ENCODE data around the gene PHKG1. TPM values are rescaled to one million over a fixed set of nuclear protein-coding genes. Genes with fewer than 3 reads are reported as not detected.
A peak's percentile ranks its signal among the peaks of the same experiment; 100 is the strongest.
"Not testable (repeated sequence)": the region's sequence is repeated elsewhere in the genome, so short reads cannot be mapped to it uniquely, and the experiment has no call there.

The PHKG1 gene
- total RNA-seq (2014; rRNA removed; shearing (Covaris generic)), result 0.12 TPM in 1 of 2 replicates, not detected in the other

- peak; percentile 80 for DNase-seq (ENCODE audit: low read depth)
Observed at GRCh38 chr7:56092789-56093531, at the start of gene PHKG1. PHKG1 (minus strand) TSS chr7:56092952; CDS start chr7:56088941, 4,011 bp downstream.

GRCh38 chr7:56131062-56131461 lies 38.3 kb upstream of the PHKG1 start:
- not testable (repeated sequence) for DNase-seq (ENCODE audit: low read depth)

DNA sequence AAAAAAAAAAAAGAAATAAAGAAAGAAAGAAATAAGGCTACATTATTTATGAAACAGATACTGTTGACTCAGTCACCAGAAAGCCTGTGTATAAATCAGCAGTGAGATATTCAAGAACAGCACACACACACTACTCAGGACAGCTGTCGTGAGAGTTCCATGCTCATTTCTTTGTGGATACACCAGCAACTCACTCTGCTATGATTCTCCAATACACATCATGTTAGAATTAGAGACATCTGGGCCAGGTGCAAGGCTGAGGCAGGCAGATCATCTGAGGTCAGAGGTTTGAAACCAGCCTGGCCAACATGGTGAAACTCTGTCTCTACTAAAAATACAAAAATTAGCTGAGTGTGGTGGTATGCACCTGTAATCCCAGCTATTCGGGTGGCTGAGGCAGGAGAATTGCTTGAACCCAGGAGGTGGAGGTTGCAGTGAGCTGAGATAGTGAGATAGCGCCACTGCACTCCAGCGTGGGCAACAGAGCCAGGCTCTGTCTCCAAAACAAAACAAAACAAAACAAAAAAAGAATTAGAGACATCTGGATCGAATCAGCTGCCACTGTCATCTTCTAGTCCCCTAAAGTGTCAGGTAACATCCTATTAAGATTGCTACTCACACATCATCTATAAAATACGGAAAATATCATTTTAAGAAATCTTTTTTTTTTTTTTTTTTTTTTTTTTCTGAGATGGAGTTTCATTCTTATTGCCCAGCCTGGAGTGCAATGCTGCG lies 34.7 kb upstream of the PHKG1 start:
- DNase-seq (ENCODE audit: low read depth), result no peak

- DNase-seq (ENCODE audit: low read depth), result peak; percentile 11
Observed at GRCh38 chr7:56125831-56126230, 33.1 kb upstream of the PHKG1 start.

GRCh38 chr7:56124981-56125380 lies 32.2 kb upstream of the PHKG1 start:
- DNase-seq (ENCODE audit: low read depth), result no peak

- DNase-seq (ENCODE audit: low read depth), result no peak
Observed at GRCh38 chr7:56121440-56121839, 28.7 kb upstream of the PHKG1 start.

DNA sequence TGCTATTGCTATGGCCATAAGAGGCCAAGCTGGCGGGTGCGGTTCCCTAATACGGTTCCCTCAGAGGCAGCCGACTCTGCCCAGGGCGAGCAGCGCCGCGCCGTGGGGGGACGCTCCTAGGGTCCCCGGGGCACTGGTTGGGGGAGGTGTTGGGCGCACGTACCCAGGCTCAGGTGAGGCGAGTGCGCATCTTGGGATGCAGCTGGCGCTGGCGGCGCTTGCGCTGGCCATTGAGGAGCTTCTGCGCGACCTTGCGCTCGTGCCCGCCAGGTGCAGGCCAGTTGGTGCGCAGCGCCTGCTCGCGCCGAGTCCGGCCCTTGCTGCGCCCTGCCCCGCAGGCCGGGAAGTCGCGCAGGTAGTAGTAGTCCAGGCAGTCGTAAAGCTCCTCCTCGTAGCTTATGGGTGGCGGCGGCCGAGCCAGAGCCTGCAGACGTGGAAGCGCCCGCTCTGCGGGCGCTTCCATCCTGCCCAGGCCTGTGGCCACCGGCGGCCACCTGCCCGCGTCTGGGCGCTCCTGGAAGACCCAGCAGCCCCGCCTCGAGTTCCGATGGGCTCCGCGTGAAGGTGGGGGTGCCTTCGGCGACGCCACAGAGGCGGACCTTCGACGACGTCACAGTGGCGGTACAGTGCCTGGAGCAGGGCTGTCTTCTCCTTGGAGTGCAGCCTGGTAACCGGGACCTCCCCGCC lies 23.2 kb upstream of the PHKG1 start, which contains the start of gene NUPR2:
NUPR2 (minus strand) TSS at position 566 of the 687 bp plus-strand sequence; CDS start at position 463, 103 bp downstream.
- DNase-seq (ENCODE audit: low read depth), result no peak

- not testable (repeated sequence) for DNase-seq (ENCODE audit: low read depth)
Observed at GRCh38 chr7:56112244-56112643, 19.5 kb upstream of the PHKG1 start.

- no peak for DNase-seq (ENCODE audit: low read depth)
Observed at GRCh38 chr7:56110611-56111010, 17.9 kb upstream of the PHKG1 start.

DNA sequence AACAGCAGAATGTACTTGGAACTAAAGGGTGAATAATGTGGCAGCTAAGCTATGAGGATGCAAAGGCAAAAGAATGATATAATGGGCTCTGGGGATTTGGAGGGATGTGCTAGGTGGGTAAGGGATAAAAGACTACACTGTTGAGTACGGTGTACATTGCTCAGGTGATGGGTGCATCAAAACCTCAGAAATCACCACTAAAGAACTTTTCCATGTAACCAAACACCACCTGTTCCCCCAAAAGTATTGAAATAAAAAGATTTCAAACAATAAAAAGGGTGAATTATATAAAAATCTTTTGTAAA lies 15.2 kb upstream of the PHKG1 start:
- DNase-seq (ENCODE audit: low read depth), result no peak

GRCh38 chr7:56106108-56107073 lies 13.6 kb upstream of the PHKG1 start, which contains the start of gene CHCHD2:
CHCHD2 (minus strand) TSS chr7:56106476; CDS start chr7:56106413, 63 bp downstream.
- DNase-seq (ENCODE audit: low read depth), result peak; percentile 99

GRCh38 chr7:56105508-56105907 lies 12.8 kb upstream of the PHKG1 start:
- DNase-seq (ENCODE audit: low read depth), result peak; percentile 80

- DNase-seq (ENCODE audit: low read depth), result not testable (repeated sequence)
Observed at GRCh38 chr7:56104138-56104537, 11.4 kb upstream of the PHKG1 start.

- no peak for DNase-seq (ENCODE audit: low read depth)
Observed at GRCh38 chr7:56099653-56100052, 6.9 kb upstream of the PHKG1 start.

DNA sequence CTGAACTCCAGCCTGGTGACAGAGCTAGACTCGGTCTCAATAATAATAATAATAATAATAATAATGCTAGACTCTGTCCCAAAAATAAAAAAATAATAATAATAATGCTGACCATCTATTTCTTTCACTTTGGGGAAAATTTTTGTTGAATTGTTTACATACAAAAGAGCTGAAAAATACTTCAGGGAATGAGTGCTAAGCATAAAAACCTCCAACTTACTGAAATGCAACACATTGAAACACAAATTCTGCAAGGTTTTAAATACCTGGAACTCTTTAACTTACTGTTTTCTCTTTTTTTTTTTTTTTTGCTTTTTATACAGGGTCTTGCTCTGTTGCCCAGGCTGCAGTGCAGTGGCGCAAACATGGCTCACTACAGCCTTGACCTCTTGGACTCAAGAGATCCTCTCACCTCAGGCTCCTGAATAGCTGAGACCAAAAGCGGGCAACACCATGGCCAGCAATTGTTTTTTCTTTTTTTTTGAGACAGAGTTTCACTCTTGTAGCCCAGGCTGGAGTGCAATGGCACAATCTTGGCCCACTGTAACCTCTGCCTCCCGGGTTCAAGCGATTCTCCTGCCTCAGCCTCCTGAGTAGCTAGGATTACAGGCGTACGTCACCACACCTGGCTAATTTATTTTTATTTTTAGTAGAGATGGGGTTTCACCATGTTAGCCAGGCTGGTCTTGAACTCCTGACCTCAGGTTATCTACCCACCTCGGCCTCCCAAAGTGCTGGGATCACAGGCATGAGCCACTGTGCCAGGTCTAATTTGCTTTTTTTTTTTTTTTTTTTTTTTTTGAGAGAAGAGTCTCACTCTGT lies 5.6 kb upstream of the PHKG1 start:
- DNase-seq (ENCODE audit: low read depth), result not testable (repeated sequence)

GRCh38 chr7:56097700-56098099 lies 4.9 kb upstream of the PHKG1 start:
- DNase-seq (ENCODE audit: low read depth), result peak; percentile 81

DNA sequence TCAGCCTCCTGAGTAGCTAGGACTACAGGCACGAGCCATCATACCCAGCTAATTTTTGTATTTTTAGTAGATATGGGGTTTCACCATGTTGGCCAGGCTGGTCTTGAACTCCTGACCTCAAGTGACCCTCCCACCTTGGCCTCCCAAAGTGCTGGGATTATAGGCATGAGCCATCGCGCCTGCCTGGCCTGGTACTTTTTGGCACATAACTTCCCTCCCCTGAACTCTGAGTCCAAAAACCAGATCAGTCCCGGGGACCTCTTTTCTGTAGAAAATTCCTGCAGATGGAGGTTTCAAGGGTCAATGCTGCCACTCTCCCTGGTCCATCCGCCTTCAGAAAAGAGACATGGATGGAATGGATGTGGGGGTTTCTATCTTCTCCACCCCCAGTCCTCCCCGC lies 364 bp downstream of the PHKG1 start:
- DNase-seq (ENCODE audit: low read depth), result not testable (repeated sequence)

- DNase-seq (ENCODE audit: low read depth), result no peak
Observed at GRCh38 chr7:56091591-56091990, 1.2 kb downstream of the PHKG1 start.

- DNase-seq (ENCODE audit: low read depth), result no peak
Observed at GRCh38 chr7:56087445-56087844, 5.3 kb downstream of the PHKG1 start.

DNA sequence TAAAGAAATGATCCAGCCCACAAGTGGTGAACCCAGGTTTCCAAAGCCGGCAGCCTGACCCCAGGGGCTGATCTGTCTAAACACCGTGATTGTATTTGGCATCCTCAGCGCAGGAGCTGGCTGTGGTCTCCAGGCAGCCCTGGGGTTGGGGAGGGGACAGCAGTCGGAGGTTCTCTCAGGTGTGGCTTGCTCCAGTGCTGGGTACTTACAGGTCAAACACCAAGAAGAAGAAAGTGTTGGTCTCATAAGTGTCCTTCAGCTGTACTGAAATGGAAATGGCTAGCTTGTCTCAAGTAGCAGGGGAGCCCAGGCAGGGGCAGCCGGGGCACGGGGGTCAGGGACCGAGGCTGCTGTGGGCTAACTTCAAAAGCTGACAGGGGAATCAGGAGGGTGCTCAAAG lies 6.0 kb downstream of the PHKG1 start:
- DNase-seq (ENCODE audit: low read depth), result no peak

All from M059J (cell line).